Activated CD8-positive, alpha-beta T cell treated with anti-CD3 and anti-CD28 coated beads, Interleukin-2, amount 10 ng/mL, durations not matched to agents 7 days and 5 days (primary cell): ENCODE measurements around the gene DIAPH3. TPM values are rescaled to one million over a fixed set of nuclear protein-coding genes. Genes with fewer than 3 reads are reported as not detected.

ENCODE experiments used
- ATAC-seq: fragments of 150-1000 bp; cut with Tn5 transposase; one replicate; pipeline ENCODE4 v1.10.0; 2021; ENCODE audit warnings: moderate library complexity
- CTCF ChIA-PET: fragments of 350-600 bp; sonication (Branson Sonifier 250); formaldehyde crosslinking; loops from one replicate; lab custom pipeline; 2021; ENCODE audit warnings: antibody characterized with exemption; lab: Charles Lee
- POLR2A ChIA-PET: fragments of 350-600 bp; sonication (Branson Sonifier 250); formaldehyde crosslinking; loops from one replicate; lab custom pipeline; 2021; ENCODE audit warnings: antibody characterized with exemption; lab: Charles Lee
- DNase-seq: peaks from one replicate; pipeline ENCODE4 v3.0.0-alpha.2; 2020
- H3K27ac Mint-ChIP-seq: one replicate; pipeline ENCODE4 v1.8.0; 2021; ENCODE audit warnings: mild to moderate bottlenecking, mixed read lengths
- H3K27me3 Mint-ChIP-seq: one replicate; pipeline ENCODE4 v1.8.0; 2021; ENCODE audit warnings: low read depth, mixed read lengths
- H3K36me3 Mint-ChIP-seq: one replicate; pipeline ENCODE4 v1.8.0; 2021; ENCODE audit warnings: low read depth, mixed read lengths
- H3K4me1 Mint-ChIP-seq: one replicate; pipeline ENCODE4 v1.8.0; 2021; ENCODE audit warnings: low read depth, mixed read lengths
- H3K4me3 Mint-ChIP-seq: one replicate; pipeline ENCODE4 v1.8.0; 2021; ENCODE audit warnings: mild to moderate bottlenecking, mixed read lengths
- H3K9me3 Mint-ChIP-seq: one replicate; pipeline ENCODE4 v1.8.0; 2022; ENCODE audit warnings: mixed read lengths; ENCODE audit not compliant: insufficient read depth
- total RNA-seq, 2 experiments: library from RNA; stranded (reverse); gene quantifications; one replicate each; pipeline ENCODE4 v1.2.3, GENCODE V29; 2021

The DIAPH3 gene
- total RNA-seq, 2 experiments from 2014 or later, result 25.9 to 26.8 TPM

DNA sequence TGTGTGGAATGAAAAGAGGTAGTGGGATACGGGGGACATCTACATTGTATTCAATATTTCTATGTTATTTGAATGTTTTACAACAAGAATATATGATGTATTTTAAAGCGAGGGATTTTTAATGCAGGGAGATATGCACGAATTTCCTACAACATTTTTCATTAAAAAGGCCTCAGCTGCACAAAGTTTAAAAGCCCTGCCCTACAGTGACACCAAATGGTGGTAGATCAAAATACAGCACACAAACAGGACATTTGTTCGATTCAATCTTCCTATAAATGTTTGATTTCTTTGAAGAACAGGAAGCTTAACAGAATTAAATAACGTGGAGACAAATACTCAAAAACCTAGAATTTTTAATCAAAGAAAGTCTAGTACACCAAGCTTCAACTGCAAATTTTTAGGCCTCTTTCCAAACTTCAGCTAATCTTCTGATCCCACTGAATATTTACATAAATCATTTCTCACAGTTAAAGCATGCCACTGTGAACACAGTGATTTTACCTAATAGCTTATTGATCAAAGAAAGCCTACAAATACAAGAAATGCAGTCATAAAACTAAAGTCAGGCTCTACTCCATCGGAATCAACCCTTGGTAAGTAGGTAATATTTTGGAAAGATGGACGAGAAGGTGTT, 257.2 kb downstream of the DIAPH3 start:
- Mint-ChIP-seq H3K9me3 (no peaks in the 10 kb centered on the region), H3K4me3 (no peak overlapping the region), H3K4me1 (peaks cover 3% of the 10 kb centered on the region), H3K36me3 (peaks cover 2% of the 10 kb centered on the region), H3K27me3 (no peaks in the 10 kb centered on the region), H3K27ac (no peak overlapping the region)
- no peak for DNase-seq
- POLR2A ChIA-PET, result no interaction called here
- ATAC-seq, result no peak
- CTCF ChIA-PET, result interaction anchor here (0.7 to 2.3 kb wide), 6 partner anchors 9 to 516 kb away, joined by 3 to 11 read pairs (median 4); no protein-coding TSS in a partner anchor

DNA sequence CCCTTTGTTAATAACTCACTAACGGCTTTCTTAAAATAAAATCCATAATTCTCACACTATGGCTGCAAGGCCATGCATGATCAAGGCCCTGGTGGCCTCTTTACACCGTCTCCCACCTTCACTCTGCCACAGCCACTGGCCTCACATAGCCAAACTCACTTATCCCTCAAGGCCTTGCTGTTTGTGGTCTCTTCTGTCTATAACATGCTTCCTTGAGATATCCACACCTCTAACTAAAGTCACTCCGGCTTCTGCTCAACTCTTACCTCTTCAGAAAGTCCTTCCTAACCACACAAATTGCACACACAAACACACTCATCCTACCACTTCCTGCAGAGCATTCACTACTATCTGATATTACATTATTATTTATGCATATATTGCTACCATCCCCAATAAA, 262.5 kb downstream of the DIAPH3 start:
- H3K9me3 Mint-ChIP-seq, result no peaks in the 10 kb centered on the region
- H3K36me3 Mint-ChIP-seq, result no peaks in the 10 kb centered on the region
- no peak overlapping the region for H3K27ac Mint-ChIP-seq
- ChIA-PET CTCF (no interaction called here), POLR2A (no interaction called here)
- no peak overlapping the region for H3K4me3 Mint-ChIP-seq
- ATAC-seq (no peak), DNase-seq (no peak)
- peaks cover 11% of the 10 kb centered on the region for H3K4me1 Mint-ChIP-seq
- no peaks in the 10 kb centered on the region for H3K27me3 Mint-ChIP-seq

DNA sequence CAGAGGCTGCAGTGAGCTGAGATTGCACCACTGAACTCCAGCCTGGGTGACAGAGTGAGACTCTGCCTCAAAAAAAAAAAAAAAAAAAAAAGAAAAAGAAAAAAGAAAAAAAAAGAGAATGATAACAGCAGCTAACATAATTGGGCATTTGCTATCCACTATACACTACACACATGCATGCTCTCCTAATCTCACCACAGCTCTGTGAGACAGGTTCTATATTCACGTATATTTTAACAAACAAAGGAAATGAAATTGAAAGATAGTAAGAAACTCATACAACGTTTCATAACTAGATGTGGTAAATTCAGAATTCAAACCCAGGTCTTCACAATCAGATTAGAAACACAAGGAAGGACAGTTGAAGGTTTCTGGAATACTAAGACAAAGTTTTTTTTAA, 265.7 kb downstream of the DIAPH3 start:
- ChIA-PET CTCF (no interaction called here), POLR2A (no interaction called here)
- no peak overlapping the region for H3K4me3 Mint-ChIP-seq
- no peak for ATAC-seq
- no peaks in the 10 kb centered on the region for H3K36me3 Mint-ChIP-seq
- H3K27ac Mint-ChIP-seq, result no peak overlapping the region
- no peak for DNase-seq
- no peaks in the 10 kb centered on the region for H3K27me3 Mint-ChIP-seq
- peaks cover 11% of the 10 kb centered on the region for H3K4me1 Mint-ChIP-seq
- H3K9me3 Mint-ChIP-seq, result no peaks in the 10 kb centered on the region

DNA sequence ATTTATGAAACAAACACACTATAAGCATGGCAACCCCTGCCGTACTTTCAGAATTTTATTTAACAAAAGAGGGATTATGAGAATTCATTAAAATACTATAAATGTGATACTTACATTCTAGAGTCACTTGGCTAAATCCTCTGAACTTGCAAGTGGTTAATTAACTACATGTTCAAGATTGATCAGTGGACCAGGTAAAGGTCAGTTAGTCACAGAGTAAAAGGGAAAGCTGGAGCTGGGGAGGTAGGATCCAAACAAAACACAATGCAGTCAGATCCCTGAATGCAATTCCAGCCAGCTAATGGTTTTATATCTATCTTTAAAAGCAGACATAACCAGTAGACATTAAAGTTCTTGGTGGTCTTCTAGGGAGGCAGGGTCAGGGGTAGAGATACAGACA, 270.5 kb downstream of the DIAPH3 start:
- Mint-ChIP-seq H3K4me1 (no peaks in the 10 kb centered on the region), H3K27ac (no peak overlapping the region), H3K27me3 (no peaks in the 10 kb centered on the region), H3K36me3 (no peaks in the 10 kb centered on the region), H3K4me3 (no peak overlapping the region), H3K9me3 (no peaks in the 10 kb centered on the region)
- ChIA-PET POLR2A (no interaction called here), CTCF (no interaction called here)
- no peak for ATAC-seq
- no peak for DNase-seq

DNA sequence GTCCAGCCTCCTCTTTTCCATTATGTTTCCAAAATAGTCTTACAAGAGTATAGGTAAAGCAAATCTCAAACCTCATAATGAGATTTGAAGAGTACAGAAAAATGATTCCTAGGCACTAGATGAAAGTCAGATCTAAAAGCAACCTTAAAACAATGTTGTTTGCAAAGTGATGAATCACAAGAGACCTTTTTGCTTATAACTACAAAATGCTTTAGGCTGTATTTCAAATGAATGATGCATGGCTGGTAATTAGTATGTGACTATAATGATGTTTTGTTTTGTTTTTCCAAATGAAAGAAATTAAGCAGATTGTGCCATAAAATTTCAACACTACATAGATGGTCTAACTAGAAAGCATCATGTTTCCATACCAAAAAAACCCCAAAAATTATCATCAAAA, 272.7 kb downstream of the DIAPH3 start:
- H3K4me1 Mint-ChIP-seq, result no peaks in the 10 kb centered on the region
- DNase-seq (no peak), ATAC-seq (no peak)
- H3K4me3 Mint-ChIP-seq, result no peak overlapping the region
- H3K9me3 Mint-ChIP-seq, result no peaks in the 10 kb centered on the region
- ChIA-PET POLR2A (no interaction called here), CTCF (no interaction called here)
- H3K27me3 Mint-ChIP-seq, result no peaks in the 10 kb centered on the region
- no peak overlapping the region for H3K27ac Mint-ChIP-seq
- H3K36me3 Mint-ChIP-seq, result no peaks in the 10 kb centered on the region

DNA sequence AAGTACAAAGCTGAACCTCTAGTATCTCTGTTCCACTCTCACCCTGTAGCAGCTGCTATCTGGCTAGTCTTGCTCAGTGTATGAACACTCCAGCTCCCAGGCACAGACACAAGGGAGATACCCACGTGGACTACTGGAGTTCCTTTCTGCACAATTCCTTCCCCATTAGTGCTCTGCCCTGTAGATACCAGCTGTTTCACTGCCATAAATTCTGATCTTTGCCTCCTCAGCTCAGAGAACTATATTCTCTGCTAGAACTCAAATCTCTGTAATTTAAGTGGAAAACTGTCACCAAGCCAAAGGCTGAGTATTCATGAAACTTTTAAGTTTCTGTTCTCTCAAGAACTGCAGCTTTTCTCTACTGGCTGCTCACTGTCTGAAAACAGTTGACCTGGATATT, 273.7 kb downstream of the DIAPH3 start:
- Mint-ChIP-seq H3K27ac (no peak overlapping the region), H3K4me1 (no peaks in the 10 kb centered on the region), H3K27me3 (no peaks in the 10 kb centered on the region), H3K36me3 (no peaks in the 10 kb centered on the region), H3K9me3 (no peaks in the 10 kb centered on the region), H3K4me3 (no peak overlapping the region)
- ChIA-PET CTCF (no interaction called here), POLR2A (no interaction called here)
- DNase-seq (no peak), ATAC-seq (no peak)

DNA sequence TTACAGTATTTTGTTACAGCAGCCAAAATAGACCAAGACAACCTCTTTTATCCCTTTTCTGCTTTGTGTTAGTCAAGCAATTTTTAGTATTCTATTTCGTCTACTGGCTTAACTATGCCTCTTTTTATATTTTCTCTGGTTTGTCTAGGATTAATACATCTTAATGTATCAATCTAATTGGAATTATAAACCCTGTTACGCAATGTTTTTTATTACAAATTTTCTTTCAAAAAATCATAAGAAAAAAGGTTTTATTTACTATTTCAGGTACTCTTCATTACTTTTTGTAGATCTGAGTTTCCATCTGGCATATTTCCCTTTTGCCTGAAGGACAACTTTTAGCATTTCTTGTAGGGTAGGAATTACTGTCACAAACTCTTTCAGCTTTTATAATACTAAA, 275.3 kb downstream of the DIAPH3 start:
- no peaks in the 10 kb centered on the region for H3K9me3 Mint-ChIP-seq
- POLR2A ChIA-PET, result no interaction called here
- H3K4me1 Mint-ChIP-seq, result no peaks in the 10 kb centered on the region
- H3K36me3 Mint-ChIP-seq, result no peaks in the 10 kb centered on the region
- no peak overlapping the region for H3K27ac Mint-ChIP-seq
- no peak for DNase-seq
- no peaks in the 10 kb centered on the region for H3K27me3 Mint-ChIP-seq
- no peak overlapping the region for H3K4me3 Mint-ChIP-seq
- CTCF ChIA-PET, result no interaction called here
- no peak for ATAC-seq

DNA sequence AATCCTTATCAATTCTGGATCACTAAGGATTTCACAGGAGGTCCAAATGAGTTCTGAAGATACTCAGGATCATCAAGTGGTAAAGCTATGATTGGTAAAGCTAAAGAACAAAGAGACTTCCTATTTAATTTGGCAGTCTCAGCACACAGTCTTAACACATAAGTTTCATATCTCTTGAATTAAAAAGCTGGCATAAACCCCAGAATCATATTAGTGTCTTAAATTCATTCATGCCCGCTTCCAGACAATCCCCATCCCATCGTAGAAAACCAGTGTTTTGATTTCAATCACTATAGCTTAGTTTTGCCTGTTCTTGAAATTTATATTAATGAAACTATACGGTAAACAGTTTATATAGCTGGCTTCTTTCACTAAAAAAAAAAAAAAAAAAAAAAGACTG, 278.7 kb downstream of the DIAPH3 start:
- Mint-ChIP-seq H3K4me1 (no peaks in the 10 kb centered on the region), H3K4me3 (no peak overlapping the region)
- CTCF ChIA-PET, result no interaction called here

DNA sequence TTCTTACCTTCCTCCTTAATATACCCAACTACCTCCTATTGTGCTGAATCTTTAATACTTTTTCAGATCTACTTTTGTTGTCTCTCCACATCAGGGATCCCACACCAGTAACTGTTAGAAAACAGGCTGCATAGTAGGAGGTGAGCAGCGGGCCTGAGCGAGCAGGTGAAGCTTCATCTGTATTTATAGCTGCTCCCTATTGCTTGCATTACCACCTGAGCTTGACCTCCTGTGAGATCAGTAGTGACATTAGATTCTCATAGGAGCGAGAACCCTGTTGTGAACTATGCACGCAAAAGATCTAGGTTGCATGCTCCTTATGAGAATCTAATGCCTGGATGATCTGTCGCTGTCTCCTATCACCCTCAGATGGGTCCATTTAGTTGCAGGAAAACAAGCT, 279.8 kb downstream of the DIAPH3 start:
- POLR2A ChIA-PET, result no interaction called here
- Mint-ChIP-seq H3K27me3 (no peaks in the 10 kb centered on the region), H3K9me3 (no peaks in the 10 kb centered on the region), H3K4me3 (no peak overlapping the region), H3K4me1 (no peaks in the 10 kb centered on the region), H3K27ac (no peak overlapping the region), H3K36me3 (no peaks in the 10 kb centered on the region)
- CTCF ChIA-PET, result no interaction called here
- DNase-seq, result no peak
- no peak for ATAC-seq

More for the DNA sequence above, 278.7 kb downstream of the DIAPH3 start:
- ATAC-seq (no peak), DNase-seq (no peak)
- no peak overlapping the region for H3K27ac Mint-ChIP-seq
- POLR2A ChIA-PET, result no interaction called here
- no peaks in the 10 kb centered on the region for H3K9me3 Mint-ChIP-seq
- H3K36me3 Mint-ChIP-seq, result no peaks in the 10 kb centered on the region
- H3K27me3 Mint-ChIP-seq, result no peaks in the 10 kb centered on the region

DNA sequence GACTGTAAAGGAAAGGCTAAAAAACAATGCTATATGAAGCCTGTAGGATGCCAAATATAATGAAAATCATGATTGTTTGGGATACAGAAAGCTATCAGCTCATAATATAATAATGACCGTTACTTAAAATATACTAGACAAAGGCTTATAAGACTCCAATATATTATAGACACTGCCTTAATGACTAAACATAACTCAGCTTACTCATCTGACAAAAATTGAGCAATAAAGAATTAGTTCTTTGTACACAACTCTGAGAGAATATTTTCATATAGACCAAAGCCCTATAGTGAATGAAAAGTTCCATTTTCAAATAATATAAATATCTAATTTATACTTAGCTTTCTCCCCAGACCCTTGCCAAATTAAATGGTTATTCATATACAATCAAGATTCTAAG, 283.3 kb downstream of the DIAPH3 start:
- ChIA-PET POLR2A (no interaction called here), CTCF (no interaction called here)
- ATAC-seq (no peak), DNase-seq (no peak)
- Mint-ChIP-seq H3K4me1 (no peaks in the 10 kb centered on the region), H3K9me3 (no peaks in the 10 kb centered on the region), H3K27me3 (no peaks in the 10 kb centered on the region), H3K36me3 (peaks cover 6% of the 10 kb centered on the region), H3K4me3 (no peak overlapping the region), H3K27ac (no peak overlapping the region)

DNA sequence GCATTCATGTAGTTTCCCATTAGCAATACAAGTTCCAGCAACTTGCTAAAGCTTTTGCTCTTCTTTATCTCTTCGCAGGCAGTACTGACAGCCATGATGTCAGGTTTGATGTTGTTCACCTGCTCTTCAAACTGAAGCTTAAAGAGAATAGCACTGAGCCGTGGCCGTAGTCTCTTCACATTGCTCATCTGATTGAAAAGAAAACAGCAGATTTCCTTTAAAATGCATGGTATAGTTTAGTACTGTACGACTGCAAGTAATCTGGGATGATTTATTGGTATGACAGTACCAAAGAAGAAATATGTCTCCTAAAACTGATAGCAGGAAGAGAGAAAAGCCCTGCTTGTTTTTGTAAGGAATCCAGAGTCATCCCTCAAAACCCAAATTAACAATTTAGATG, 284.4 kb downstream of the DIAPH3 start:
- DNase-seq, result no peak
- Mint-ChIP-seq H3K4me1 (no peaks in the 10 kb centered on the region), H3K27ac (no peak overlapping the region), H3K9me3 (no peaks in the 10 kb centered on the region), H3K36me3 (peaks cover 10% of the 10 kb centered on the region), H3K27me3 (no peaks in the 10 kb centered on the region), H3K4me3 (no peak overlapping the region)
- ATAC-seq, result no peak
- ChIA-PET POLR2A (no interaction called here), CTCF (no interaction called here)

DNA sequence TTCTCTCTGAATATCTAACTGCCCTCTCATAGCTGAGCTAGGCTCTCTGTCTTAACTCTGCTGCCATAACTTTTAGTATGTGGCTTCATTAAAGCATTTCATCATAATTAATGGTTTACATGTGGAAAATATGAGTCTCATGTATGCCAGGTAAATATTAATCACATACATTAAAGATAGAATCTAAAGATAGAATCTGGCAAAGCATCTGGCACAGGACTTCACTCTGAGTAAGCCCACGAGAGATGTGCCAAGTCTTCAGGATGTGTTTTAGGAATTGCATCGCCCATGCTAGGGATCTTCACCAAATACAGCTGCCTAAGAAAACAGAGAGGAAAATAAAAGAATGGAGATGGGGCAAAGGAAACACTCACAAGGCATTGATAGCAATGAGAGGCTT, 285.8 kb downstream of the DIAPH3 start:
- CTCF ChIA-PET, result no interaction called here
- POLR2A ChIA-PET, result no interaction called here
- H3K36me3 Mint-ChIP-seq, result peaks cover 10% of the 10 kb centered on the region
- ATAC-seq (no peak), DNase-seq (no peak)
- H3K9me3 Mint-ChIP-seq, result no peaks in the 10 kb centered on the region
- H3K4me1 Mint-ChIP-seq, result no peaks in the 10 kb centered on the region
- H3K27ac Mint-ChIP-seq, result no peak overlapping the region
- H3K4me3 Mint-ChIP-seq, result no peak overlapping the region
- H3K27me3 Mint-ChIP-seq, result no peaks in the 10 kb centered on the region

DNA sequence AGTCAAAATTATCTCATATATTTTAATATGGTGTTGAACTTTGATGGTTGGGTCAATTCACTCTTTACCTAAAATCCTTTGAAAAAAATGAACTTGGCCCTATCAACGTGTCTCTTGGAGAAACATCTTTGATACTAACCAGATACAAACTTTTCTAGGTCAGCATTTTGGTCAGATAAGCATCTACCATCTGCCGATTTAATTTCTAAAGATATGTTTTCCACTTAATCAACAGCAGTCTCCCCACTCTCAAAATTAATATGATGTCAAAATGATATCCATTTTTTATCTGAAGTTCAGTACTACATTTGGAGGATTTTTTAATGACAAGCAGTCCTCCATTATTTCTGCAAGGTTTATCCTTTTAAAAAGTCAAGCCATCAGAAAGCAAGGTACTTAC, 288.8 kb downstream of the DIAPH3 start:
- ATAC-seq (no peak), DNase-seq (no peak)
- Mint-ChIP-seq H3K4me3 (no peak overlapping the region), H3K9me3 (no peaks in the 10 kb centered on the region), H3K27ac (no peak overlapping the region), H3K4me1 (no peaks in the 10 kb centered on the region), H3K36me3 (peaks cover 11% of the 10 kb centered on the region), H3K27me3 (no peaks in the 10 kb centered on the region)
- POLR2A ChIA-PET, result no interaction called here
- CTCF ChIA-PET, result no interaction called here
